OCI-LY3 (cell line): ENCODE data around the gene ZBTB8A.

ENCODE experiments used
- H2AFZ ChIP-seq: fragments of 200-600, 300-600 bp; shearing (Covaris generic); 2 replicates; pipeline ENCODE4 v1.6.0; 2014; ENCODE audit warnings: antibody characterized with exemption, low read depth, low read length
- H3K27ac ChIP-seq: fragments of 200-600, 300-600 bp; sonication (generic); 2 replicates; pipeline ENCODE4 v1.5.1; 2014; ENCODE audit warnings: mild to moderate bottlenecking, low read length, moderate library complexity, mixed read lengths
- H3K27me3 ChIP-seq: fragments of 200-600, 300-600 bp; sonication (generic); 2 replicates; pipeline ENCODE4 v1.6.1; 2014; ENCODE audit warnings: low read depth, low read length, mixed read lengths
- H3K36me3 ChIP-seq: fragments of 200-600, 300-600 bp; sonication (generic); replicated peaks from 2 replicates; pipeline ENCODE3; 2014; ENCODE audit warnings: low read depth, low read length, mixed read lengths
- H3K4me1 ChIP-seq: fragments of 300-600, 200-600 bp; sonication (generic); 2 replicates; pipeline ENCODE4 v1.6.1; 2014; ENCODE audit warnings: low read length, mixed read lengths
- H3K4me2 ChIP-seq: fragments of 200-600, 300-600 bp; sonication (generic); 2 replicates; pipeline ENCODE4 v1.6.1; 2014; ENCODE audit warnings: low read length, mixed read lengths
- H3K4me3 ChIP-seq: fragments of 300-600, 200-600 bp; sonication (generic); 2 replicates; pipeline ENCODE4 v1.5.1; 2014; ENCODE audit warnings: antibody characterized with exemption, mild to moderate bottlenecking, low read length, moderate library complexity
- H3K79me2 ChIP-seq: fragments of 300-600, 200-600 bp; shearing (Covaris generic); 2 replicates; pipeline ENCODE4 v1.6.1; 2014; ENCODE audit warnings: mild to moderate bottlenecking, low read length, mixed read lengths
- H3K9ac ChIP-seq: fragments of 300-600, 200-600 bp; shearing (Covaris generic); 2 replicates; pipeline ENCODE4 v1.6.0; 2014; ENCODE audit warnings: mild to moderate bottlenecking, low read length, moderate library complexity
- H3K9me3 ChIP-seq: fragments of 200-600, 300-600 bp; shearing (Covaris generic); 2 replicates; pipeline ENCODE4 v1.6.1; 2014; ENCODE audit warnings: low read length, mixed read lengths; ENCODE audit not compliant: insufficient read depth
- H4K20me1 ChIP-seq: fragments of 200-600, 300-600 bp; sonication (generic); 2 replicates; pipeline ENCODE4 v1.6.1; 2016; ENCODE audit warnings: low read length, mixed read lengths; ENCODE audit not compliant: insufficient read depth
- EZH2phosphoT487 ChIP-seq: fragments of 200-600 bp; shearing (Covaris generic); IDR thresholded peaks from 2 replicates; pipeline ENCODE4 v1.6.1; 2018; ENCODE audit warnings: antibody characterized with exemption, mixed run types, low read depth
- TF ChIP-seq, protein P1 (sequence below): fragments of 200-600, 300-600 bp; sonication (generic); IDR thresholded peaks from 2 replicates; pipeline ENCODE4 v1.5.1; 2014; ENCODE audit warnings: antibody characterized with exemption, low read length, low read depth

The ZBTB8A gene

DNA sequence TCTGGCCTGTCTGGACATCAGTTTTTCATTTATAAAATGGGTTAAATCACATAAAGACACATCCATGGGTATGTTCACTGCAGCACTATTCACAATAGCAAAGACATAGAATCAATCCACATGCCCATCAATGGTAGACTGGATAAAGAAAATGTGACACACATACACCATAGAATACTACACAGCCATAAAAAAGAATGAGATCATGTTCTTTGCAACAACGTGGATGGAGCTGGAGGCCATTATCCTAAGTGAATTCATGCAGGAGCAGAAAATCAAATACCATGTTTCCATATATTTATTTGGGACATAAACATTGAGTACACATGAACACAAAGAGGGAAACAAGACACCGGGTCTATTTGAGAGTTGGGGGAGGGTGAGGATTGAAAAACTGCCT, 83.0 kb downstream of the ZBTB8A start:
- no peak overlapping the region for H3K4me3 ChIP-seq
- peaks cover 13% of the 10 kb centered on the region for H3K36me3 ChIP-seq
- TF ChIP-seq, protein P1, sequence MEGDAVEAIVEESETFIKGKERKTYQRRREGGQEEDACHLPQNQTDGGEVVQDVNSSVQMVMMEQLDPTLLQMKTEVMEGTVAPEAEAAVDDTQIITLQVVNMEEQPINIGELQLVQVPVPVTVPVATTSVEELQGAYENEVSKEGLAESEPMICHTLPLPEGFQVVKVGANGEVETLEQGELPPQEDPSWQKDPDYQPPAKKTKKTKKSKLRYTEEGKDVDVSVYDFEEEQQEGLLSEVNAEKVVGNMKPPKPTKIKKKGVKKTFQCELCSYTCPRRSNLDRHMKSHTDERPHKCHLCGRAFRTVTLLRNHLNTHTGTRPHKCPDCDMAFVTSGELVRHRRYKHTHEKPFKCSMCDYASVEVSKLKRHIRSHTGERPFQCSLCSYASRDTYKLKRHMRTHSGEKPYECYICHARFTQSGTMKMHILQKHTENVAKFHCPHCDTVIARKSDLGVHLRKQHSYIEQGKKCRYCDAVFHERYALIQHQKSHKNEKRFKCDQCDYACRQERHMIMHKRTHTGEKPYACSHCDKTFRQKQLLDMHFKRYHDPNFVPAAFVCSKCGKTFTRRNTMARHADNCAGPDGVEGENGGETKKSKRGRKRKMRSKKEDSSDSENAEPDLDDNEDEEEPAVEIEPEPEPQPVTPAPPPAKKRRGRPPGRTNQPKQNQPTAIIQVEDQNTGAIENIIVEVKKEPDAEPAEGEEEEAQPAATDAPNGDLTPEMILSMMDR, result no peak
- TF ChIP-seq EZH2phosphoT487, result no peak
- no peaks in the 10 kb centered on the region for H3K9me3 ChIP-seq
- H3K9ac ChIP-seq, result no peak overlapping the region
- H2AFZ ChIP-seq, result no peak overlapping the region
- H3K79me2 ChIP-seq, result no peaks in the 10 kb centered on the region
- H4K20me1 ChIP-seq, result no peaks in the 10 kb centered on the region
- no peak overlapping the region for H3K27ac ChIP-seq
- H3K4me1 ChIP-seq, result peaks cover 39% of the 10 kb centered on the region
- no peaks in the 10 kb centered on the region for H3K27me3 ChIP-seq
- no peak overlapping the region for H3K4me2 ChIP-seq

DNA sequence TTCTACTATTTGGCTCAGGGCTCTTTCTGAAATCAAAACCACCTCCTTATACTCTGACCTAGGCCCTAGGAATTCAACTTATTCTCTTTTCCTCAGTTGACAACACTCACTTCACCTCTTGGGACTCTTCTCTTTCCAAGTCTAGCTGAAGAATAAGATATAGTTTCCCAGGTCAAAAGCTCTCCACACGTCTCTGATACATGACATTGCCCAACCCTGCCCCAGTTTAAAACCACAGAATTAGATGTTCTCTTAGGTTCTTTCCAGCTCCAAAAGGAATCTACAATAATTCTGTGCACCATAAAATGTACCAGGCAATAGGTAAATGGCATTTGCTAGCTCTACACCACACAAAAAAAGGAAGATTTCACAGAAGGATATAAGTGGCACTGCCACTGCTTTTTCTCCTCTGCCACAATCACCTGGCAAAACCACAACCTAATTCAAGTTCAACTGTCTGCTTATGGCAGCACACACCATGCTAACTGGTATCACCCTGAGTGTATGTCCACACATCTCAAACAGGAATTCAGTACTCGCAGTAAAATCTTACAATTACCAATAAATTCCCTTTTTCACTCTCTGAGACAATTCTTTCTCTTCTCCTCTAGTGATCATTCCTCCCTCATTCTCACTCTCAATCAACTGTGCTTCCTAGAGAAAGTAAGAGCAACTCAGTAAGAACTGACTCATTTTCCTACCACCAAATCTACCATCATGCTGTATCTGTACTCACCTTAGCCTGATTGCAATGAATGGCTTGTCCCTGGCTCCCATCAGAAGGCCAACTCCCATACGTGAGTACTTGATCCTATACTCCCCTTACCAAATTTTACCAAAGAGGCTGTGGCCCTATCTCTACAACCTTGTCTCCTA, 83.8 kb downstream of the ZBTB8A start:
- no peaks in the 10 kb centered on the region for H3K79me2 ChIP-seq
- H3K9me3 ChIP-seq, result no peaks in the 10 kb centered on the region
- H2AFZ ChIP-seq, result no peak overlapping the region
- peak overlapping the region; percentile 49 for H3K27ac ChIP-seq
- H3K4me1 ChIP-seq, result peaks cover 39% of the 10 kb centered on the region
- H3K36me3 ChIP-seq, result peaks cover 15% of the 10 kb centered on the region
- peak overlapping the region; percentile 46 for H3K4me2 ChIP-seq
- H3K4me3 ChIP-seq, result peak overlapping the region; percentile 21; the same call in 1 of the 2 replicates
- TF ChIP-seq, protein P1, result no peak
- H3K27me3 ChIP-seq, result no peaks in the 10 kb centered on the region
- no peak overlapping the region for H3K9ac ChIP-seq
- no peaks in the 10 kb centered on the region for H4K20me1 ChIP-seq

DNA sequence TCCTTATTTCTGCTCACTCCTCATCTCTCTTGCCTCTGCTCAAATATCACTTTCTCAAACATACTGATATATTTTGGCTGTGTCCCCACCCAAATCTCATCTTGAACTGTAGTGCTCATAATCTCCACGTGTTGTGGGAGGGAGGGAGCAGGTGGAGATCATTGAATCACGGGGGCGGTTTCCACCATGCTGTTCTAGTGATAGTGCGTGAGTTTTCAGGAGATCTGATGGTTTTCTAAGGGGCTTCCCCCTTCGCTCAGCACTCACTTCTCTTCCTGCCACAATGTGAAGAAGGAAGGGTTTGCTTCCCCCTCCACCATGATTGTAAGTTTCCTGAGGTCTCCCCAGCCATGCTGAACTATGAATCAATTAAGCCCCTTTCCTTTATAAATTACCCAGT, 84.5 kb downstream of the ZBTB8A start:
- H3K79me2 ChIP-seq, result no peaks in the 10 kb centered on the region
- H3K27me3 ChIP-seq, result no peaks in the 10 kb centered on the region
- no peaks in the 10 kb centered on the region for H3K9me3 ChIP-seq
- H4K20me1 ChIP-seq, result no peaks in the 10 kb centered on the region
- no peak overlapping the region for H3K9ac ChIP-seq
- TF ChIP-seq, protein P1, result no peak
- TF ChIP-seq EZH2phosphoT487, result no peak
- peak overlapping the region; percentile 46 for H3K4me2 ChIP-seq
- peaks cover 13% of the 10 kb centered on the region for H3K36me3 ChIP-seq
- peak overlapping the region; percentile 21; the same call in 1 of the 2 replicates for H3K4me3 ChIP-seq
- H2AFZ ChIP-seq, result no peak overlapping the region
- peaks cover 38% of the 10 kb centered on the region for H3K4me1 ChIP-seq
- peak overlapping the region; percentile 49 for H3K27ac ChIP-seq

DNA sequence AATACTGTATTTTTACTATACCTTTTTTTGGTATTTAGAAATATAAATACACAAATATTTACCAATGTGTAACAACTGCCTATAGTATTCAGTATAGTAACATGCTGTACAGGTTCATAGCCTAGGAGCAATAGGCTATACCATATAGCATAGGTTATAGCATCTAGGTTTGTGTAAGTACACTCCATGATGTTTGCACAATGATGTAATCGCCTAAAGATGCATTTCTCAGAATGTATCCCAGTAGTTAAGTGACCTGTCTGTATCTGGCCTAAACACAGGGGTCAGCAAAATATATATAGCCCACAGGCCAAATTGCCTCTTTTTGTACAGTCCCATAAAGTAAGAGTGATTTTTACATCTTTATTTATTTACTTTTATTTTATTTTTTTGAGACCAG, 86.9 kb downstream of the ZBTB8A start:
- Histone ChIP-seq H3K27me3 (no peaks in the 10 kb centered on the region), H3K4me1 (peaks cover 19% of the 10 kb centered on the region), H2AFZ (no peak overlapping the region), H3K4me2 (no peak overlapping the region), H3K4me3 (no peak overlapping the region), H3K36me3 (peaks cover 10% of the 10 kb centered on the region), H3K9ac (no peak overlapping the region), H3K27ac (no peak overlapping the region), H3K9me3 (no peaks in the 10 kb centered on the region), H4K20me1 (no peaks in the 10 kb centered on the region), H3K79me2 (no peaks in the 10 kb centered on the region)
- TF ChIP-seq, protein P1, result no peak
- TF ChIP-seq EZH2phosphoT487, result no peak
